BE2C (cell line): ENCODE data around the gene DIP2C.
"Not testable (repeated sequence)": the region's sequence is repeated elsewhere in the genome, so short reads cannot be mapped to it uniquely, and the experiment has no call there.

ENCODE experiments used
- DNase-seq: peaks from one replicate; pipeline ENCODE4 v3.0.0-alpha.2; 2020
- H3K27me3 ChIP-seq: fragments of 250-450 bp; sonication (Bioruptor Pico); 2 replicates; pipeline ENCODE4 v1.5.1; 2020; ENCODE audit warnings: mild to moderate bottlenecking
- H3K36me3 ChIP-seq: fragments of 250-450 bp; sonication (Bioruptor Pico); 2 replicates; pipeline ENCODE4 v1.5.1; 2020; ENCODE audit warnings: mild to moderate bottlenecking
- H3K4me1 ChIP-seq: fragments of 250-450 bp; sonication (Bioruptor Pico); 2 replicates; pipeline ENCODE4 v1.5.1; 2020
- H3K4me3 ChIP-seq: 2 replicates; pipeline ENCODE4 v1.5.1; 2011; ENCODE audit warnings: low read depth, low read length
- H3K9me3 ChIP-seq: fragments of 250-450 bp; sonication (Bioruptor Pico); 2 replicates; pipeline ENCODE4 v1.5.1; 2020
- TF ChIP-seq, protein P1 (sequence below): IDR thresholded peaks from 2 replicates; pipeline ENCODE4 v1.5.1; 2012; ENCODE audit warnings: mild to moderate bottlenecking, low read depth, low read length

Gene DIP2C

GRCh38 chr10:636016-636730 is 53.3 kb downstream of the DIP2C start:
- H3K4me3 ChIP-seq: no peak overlapping the region
- DNase-seq: no peak
- H3K36me3 ChIP-seq: no peaks in the 10 kb centered on the region
- no peaks in the 10 kb centered on the region for H3K9me3 ChIP-seq
- no peaks in the 10 kb centered on the region; the same call in 1 of the 2 replicates for H3K4me1 ChIP-seq
- no peaks in the 10 kb centered on the region for H3K27me3 ChIP-seq
- TF ChIP-seq, protein P1, sequence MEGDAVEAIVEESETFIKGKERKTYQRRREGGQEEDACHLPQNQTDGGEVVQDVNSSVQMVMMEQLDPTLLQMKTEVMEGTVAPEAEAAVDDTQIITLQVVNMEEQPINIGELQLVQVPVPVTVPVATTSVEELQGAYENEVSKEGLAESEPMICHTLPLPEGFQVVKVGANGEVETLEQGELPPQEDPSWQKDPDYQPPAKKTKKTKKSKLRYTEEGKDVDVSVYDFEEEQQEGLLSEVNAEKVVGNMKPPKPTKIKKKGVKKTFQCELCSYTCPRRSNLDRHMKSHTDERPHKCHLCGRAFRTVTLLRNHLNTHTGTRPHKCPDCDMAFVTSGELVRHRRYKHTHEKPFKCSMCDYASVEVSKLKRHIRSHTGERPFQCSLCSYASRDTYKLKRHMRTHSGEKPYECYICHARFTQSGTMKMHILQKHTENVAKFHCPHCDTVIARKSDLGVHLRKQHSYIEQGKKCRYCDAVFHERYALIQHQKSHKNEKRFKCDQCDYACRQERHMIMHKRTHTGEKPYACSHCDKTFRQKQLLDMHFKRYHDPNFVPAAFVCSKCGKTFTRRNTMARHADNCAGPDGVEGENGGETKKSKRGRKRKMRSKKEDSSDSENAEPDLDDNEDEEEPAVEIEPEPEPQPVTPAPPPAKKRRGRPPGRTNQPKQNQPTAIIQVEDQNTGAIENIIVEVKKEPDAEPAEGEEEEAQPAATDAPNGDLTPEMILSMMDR: no peak

DNA sequence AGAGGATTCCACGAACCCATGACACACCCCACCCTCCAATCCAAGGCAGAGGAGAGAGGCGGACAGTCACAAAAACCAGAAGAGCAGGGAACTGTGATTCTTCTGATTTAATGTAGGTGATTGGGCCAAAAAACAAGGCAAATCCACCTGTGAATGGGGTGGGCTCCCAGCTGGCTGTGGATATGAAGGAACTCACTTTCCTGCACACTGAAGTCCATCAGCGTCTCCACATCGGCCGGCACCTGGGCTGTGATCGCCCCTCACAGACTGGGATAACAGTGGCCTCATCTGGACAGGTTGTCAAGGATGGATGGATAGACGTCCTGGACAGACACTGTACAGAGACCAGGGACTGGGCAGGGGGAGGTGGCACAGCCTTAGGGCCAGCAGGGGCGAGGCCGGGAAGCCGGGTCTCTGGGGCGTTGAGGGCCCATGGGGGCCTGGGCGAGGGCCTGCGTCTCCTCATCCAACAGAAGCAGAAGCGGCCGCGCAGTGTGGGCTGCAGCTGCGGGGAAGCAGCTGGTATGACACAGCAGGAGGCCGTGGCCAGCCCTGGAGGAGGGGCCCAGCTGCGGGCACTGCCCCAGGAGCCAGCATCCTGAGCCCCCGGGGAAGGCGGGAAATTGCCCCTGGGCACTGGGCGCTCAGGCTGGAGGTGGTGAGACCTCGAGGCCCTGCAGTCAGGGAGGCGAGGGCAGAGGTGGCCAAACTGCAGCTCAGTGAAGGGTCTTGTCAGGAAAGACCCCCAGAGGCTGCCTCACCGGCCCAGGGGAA is 54.2 kb downstream of the DIP2C start:
- Histone ChIP-seq H3K4me1 (peaks cover 4% of the 10 kb centered on the region; the same call in 1 of the 2 replicates), H3K27me3 (no peaks in the 10 kb centered on the region), H3K4me3 (no peak overlapping the region), H3K36me3 (no peaks in the 10 kb centered on the region), H3K9me3 (no peaks in the 10 kb centered on the region)
- DNase-seq: no peak
- TF ChIP-seq, protein P1: no peak

DNA sequence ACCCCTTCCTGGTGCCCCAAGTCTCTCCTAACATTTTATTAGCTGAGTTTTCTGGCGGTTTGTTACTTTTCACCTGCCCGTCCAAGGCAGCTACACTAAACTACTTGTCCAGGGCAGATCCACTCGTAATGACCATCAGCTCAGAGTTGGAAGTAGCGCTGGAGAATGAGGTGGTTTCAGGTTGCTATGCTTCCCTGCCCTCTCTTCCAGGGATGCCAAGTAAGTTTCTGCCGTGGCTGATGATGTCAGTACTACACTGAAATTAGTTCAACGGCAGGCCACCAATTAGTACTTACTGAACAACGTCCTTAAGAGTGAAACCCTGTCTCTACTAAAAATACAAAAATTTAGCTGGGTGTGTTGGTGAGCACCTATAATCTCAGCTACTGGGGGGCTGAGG is 55.2 kb downstream of the DIP2C start:
- peaks cover 4% of the 10 kb centered on the region; the same call in 1 of the 2 replicates for H3K4me1 ChIP-seq
- H3K9me3 ChIP-seq: no peaks in the 10 kb centered on the region
- TF ChIP-seq, protein P1: no peak
- no peaks in the 10 kb centered on the region for H3K27me3 ChIP-seq
- no peaks in the 10 kb centered on the region for H3K36me3 ChIP-seq
- no peak for DNase-seq
- H3K4me3 ChIP-seq: no peak overlapping the region

- Histone ChIP-seq H3K9me3 (no peaks in the 10 kb centered on the region), H3K4me3 (no peak overlapping the region), H3K36me3 (no peaks in the 10 kb centered on the region), H3K27me3 (no peaks in the 10 kb centered on the region), H3K4me1 (peaks cover 7% of the 10 kb centered on the region)
- TF ChIP-seq, protein P1: no peak
- peak; percentile 56 for DNase-seq
Observed at GRCh38 chr10:633279-634245, 55.9 kb downstream of the DIP2C start.

DNA sequence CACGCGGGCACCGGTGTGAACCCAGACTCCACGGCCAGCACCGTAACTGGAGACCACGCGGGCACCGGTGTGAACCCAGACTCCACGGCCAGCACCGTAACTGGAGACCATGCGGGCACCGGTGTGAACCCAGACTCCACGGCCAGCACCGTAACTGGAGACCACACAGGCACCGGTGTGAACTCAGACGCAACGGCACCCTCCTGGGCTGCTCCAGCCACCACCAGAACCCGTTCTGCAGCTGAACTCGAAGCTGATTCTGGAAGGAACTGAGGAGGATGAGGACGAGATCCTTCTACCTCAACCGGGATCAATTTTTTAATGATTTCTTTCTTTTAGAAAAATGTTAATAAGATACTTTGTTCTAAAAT is 56.7 kb downstream of the DIP2C start:
- H3K4me1 ChIP-seq: peaks cover 14% of the 10 kb centered on the region
- H3K36me3 ChIP-seq, H3K27me3 ChIP-seq, H3K9me3 ChIP-seq, H3K4me3 ChIP-seq, DNase-seq: not testable (repeated sequence)

DNA sequence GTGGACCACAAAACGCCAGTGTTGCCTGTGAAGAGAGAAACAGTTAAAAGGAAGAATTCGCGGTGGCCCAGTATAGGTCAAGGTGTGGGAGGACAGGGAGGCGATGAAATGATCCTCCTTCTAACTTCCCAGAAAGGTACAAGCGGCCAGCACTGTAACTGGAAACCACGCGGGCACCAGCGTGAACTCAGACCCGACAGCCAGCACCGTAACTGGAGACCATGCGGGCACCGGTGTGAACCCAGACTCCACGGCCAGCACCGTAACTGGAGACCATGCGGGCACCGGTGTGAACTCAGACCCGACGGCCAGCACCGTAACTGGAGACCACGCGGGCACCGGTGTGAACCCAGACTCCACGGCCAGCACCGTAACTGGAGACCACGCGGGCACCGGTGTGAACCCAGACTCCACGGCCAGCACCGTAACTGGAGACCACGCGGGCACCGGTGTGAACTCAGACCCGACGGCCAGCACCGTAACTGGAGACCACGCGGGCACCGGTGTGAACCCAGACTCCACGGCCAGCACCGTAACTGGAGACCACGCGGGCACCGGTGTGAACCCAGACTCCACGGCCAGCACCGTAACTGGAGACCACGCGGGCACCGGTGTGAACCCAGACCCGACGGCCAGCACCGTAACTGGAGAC is 57.2 kb downstream of the DIP2C start:
- H3K4me3 ChIP-seq, H3K36me3 ChIP-seq, DNase-seq, H3K9me3 ChIP-seq, H3K27me3 ChIP-seq: not testable (repeated sequence)
- H3K4me1 ChIP-seq: peaks cover 14% of the 10 kb centered on the region
